Panc1 (cell line): ENCODE measurements around the gene CD84.

ENCODE experiments used
- POLR2AphosphoS5 ChIP-seq: IDR thresholded peaks from 2 replicates; pipeline ENCODE4 v1.6.1; 2012; ENCODE audit warnings: mild to moderate bottlenecking, low read depth, low read length, moderate library complexity
- SIN3A ChIP-seq: IDR thresholded peaks from 2 replicates; pipeline ENCODE4 v1.6.1; 2012; ENCODE audit warnings: low read depth, mild to moderate bottlenecking, low read length, moderate library complexity, borderline replicate concordance; ENCODE audit not compliant: insufficient read depth
- TF ChIP-seq, protein P1 (sequence below): fragments of 450-650 bp; IDR thresholded peaks from 2 replicates; pipeline ENCODE4 v1.5.1; 2017; ENCODE audit warnings: mild to moderate bottlenecking

GRCh38 chr1:160625725-160626498, 46.6 kb upstream of the CD84 start:
- TF ChIP-seq, protein P1, sequence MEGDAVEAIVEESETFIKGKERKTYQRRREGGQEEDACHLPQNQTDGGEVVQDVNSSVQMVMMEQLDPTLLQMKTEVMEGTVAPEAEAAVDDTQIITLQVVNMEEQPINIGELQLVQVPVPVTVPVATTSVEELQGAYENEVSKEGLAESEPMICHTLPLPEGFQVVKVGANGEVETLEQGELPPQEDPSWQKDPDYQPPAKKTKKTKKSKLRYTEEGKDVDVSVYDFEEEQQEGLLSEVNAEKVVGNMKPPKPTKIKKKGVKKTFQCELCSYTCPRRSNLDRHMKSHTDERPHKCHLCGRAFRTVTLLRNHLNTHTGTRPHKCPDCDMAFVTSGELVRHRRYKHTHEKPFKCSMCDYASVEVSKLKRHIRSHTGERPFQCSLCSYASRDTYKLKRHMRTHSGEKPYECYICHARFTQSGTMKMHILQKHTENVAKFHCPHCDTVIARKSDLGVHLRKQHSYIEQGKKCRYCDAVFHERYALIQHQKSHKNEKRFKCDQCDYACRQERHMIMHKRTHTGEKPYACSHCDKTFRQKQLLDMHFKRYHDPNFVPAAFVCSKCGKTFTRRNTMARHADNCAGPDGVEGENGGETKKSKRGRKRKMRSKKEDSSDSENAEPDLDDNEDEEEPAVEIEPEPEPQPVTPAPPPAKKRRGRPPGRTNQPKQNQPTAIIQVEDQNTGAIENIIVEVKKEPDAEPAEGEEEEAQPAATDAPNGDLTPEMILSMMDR = no peak
- no peak for TF ChIP-seq SIN3A
- TF ChIP-seq POLR2AphosphoS5 = no peak
